Kasumi-1 (cell line): Measurements from ENCODE around the gene ACOT6.
"Not testable (repeated sequence)": the region's sequence is repeated elsewhere in the genome, so short reads cannot be mapped to it uniquely, and the experiment has no call there.

Experiments used
- DNase-seq, 2 experiments: peaks; one replicate each; lab custom pipeline; 2025; lab: John Stamatoyannopoulos, UW

ACOT6 gene

GRCh38 chr14:73651005-73651404, 38.7 kb downstream of the ACOT6 start:
- DNase-seq, result no peak

GRCh38 chr14:73655851-73656250, 43.5 kb downstream of the ACOT6 start:
- DNase-seq, result no peak

DNA sequence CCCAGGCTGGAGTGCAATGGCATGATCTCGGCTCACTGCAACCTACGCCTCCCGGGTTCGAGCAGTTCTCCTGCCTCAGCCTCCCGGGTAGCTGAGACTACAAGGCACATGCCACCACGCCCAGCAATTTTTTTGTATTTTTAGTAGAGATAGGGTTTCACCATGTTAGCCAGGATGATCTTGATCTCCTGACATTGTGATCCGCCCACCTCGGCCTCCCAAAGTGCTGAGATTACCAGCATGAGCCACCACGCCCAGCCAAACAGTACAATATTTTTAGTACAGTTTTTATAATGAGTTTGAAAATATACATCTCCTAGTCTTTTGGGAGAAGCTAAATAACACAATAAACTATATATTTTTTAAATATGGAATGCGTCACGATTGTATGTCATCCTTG, 46.9 kb downstream of the ACOT6 start:
- not testable (repeated sequence) for DNase-seq

DNA sequence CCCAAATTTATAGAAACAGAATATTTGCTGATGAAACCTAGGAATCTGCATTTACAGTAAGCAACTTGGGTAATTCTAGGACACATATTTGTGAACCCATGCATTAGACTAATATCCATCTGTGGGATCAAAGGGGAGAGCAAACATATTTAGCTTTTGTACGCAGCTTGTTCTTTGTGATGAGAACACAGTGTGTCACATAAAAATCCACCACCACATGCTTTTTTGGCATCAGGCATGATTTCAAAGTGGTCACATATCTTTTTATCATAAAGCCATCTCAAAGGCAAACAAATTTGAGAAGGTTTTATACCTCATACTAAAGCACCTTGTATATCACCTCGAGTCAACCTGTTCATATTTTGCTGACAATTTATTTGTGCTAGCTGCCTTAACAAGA, 48.2 kb downstream of the ACOT6 start:
- no peak for DNase-seq

- DNase-seq, result no peak
Observed at GRCh38 chr14:73661872-73662271, 49.6 kb downstream of the ACOT6 start.

- peak; percentile 73 to 78 for DNase-seq
Observed at GRCh38 chr14:73662487-73662943, 50.2 kb downstream of the ACOT6 start.

- DNase-seq, result no peak
Observed at GRCh38 chr14:73663548-73664212, 51.4 kb downstream of the ACOT6 start.

GRCh38 chr14:73665130-73665529, 52.8 kb downstream of the ACOT6 start:
- DNase-seq, result no peak

- no peak for DNase-seq
Observed at GRCh38 chr14:73666583-73666982, 54.3 kb downstream of the ACOT6 start.

DNA sequence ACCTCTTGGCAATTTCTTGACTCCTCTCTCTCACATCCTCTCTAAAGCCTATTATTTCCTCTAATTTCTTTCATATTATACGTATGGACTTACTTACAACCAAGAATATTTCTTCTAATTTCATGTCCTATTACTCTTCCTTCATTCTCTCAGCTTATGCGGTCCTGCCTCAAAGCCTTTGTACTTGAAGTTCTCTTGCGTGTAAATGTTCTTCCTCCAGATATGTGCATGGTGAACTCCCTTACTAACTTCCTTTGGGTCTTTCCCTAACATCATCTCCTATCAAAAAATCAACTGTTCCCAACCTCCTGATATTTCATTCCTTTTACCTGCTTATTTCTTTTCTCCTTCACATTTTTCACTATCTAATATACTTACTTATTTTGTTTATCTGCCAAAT, 55.5 kb downstream of the ACOT6 start:
- DNase-seq, result no peak
